Measurements from ENCODE around the gene COA3.

GRCh38 chr17:42783062-42783790, 15.3 kb downstream of the COA3 start:
- no peak for TF ChIP-seq EP300 (IDR thresholded peaks at IDR 0.05)
- TF ChIP-seq CTCF (IDR thresholded peaks at IDR 0.05) = no peak
- TF ChIP-seq POLR2A (IDR thresholded peaks at IDR 0.05) = no peak
- TF ChIP-seq POLR2AphosphoS5 (IDR thresholded peaks at IDR 0.05) = no peak

All from suprapubic skin (tissue), 4 donors.